GM19035 (cell line): ENCODE measurements around the gene DCAF11.

ENCODE experiments used
- ATAC-seq: cut with Tn5 transposase; IDR thresholded peaks from one replicate; pipeline ENCODE4 v1.9.1; 2021; ENCODE audit not compliant: unreplicated experiment

The DCAF11 gene

GRCh38 chr14:24116128-24116814 is 1.7 kb downstream of the DCAF11 start:
- no peak for ATAC-seq

- ATAC-seq: no peak
These were observed 2.6 kb downstream of the DCAF11 start for GRCh38 chr14:24117179-24117578.

GRCh38 chr14:24119691-24120090 is 5.1 kb downstream of the DCAF11 start:
- ATAC-seq: no peak

GRCh38 chr14:24121210-24121609 is 6.6 kb downstream of the DCAF11 start:
- ATAC-seq: no peak

- no peak for ATAC-seq
These were observed 7.8 kb downstream of the DCAF11 start for GRCh38 chr14:24122416-24122815.

GRCh38 chr14:24122898-24123297 is 8.3 kb downstream of the DCAF11 start:
- ATAC-seq: no peak

- peak; percentile 61 for ATAC-seq
These were observed 9.1 kb downstream of the DCAF11 start for GRCh38 chr14:24123424-24124417.

GRCh38 chr14:24126939-24127338 is 12.4 kb downstream of the DCAF11 start:
- no peak for ATAC-seq

GRCh38 chr14:24127673-24128072 is 13.1 kb downstream of the DCAF11 start:
- ATAC-seq: no peak

- ATAC-seq: no peak
These were observed 14.9 kb downstream of the DCAF11 start for GRCh38 chr14:24129410-24129998.

GRCh38 chr14:24130380-24130716 is 15.8 kb downstream of the DCAF11 start, which contains the start of gene FITM1:
Gene FITM1, plus strand, starts transcription at chr14:24130659. Its CDS starts 905 bp downstream, at chr14:24131564.
- no peak for ATAC-seq

GRCh38 chr14:24130717-24131548 is 16.4 kb downstream of the DCAF11 start:
- ATAC-seq: no peak

GRCh38 chr14:24131549-24131966 is 17.0 kb downstream of the DCAF11 start:
- no peak for ATAC-seq

- no peak for ATAC-seq
These were observed 17.6 kb downstream of the DCAF11 start for GRCh38 chr14:24132061-24132685.

GRCh38 chr14:24132976-24133375 is 18.4 kb downstream of the DCAF11 start:
- no peak for ATAC-seq

- ATAC-seq: no peak
These were observed 19.2 kb downstream of the DCAF11 start for GRCh38 chr14:24133735-24134134.

GRCh38 chr14:24135584-24135833 is 20.9 kb downstream of the DCAF11 start:
- ATAC-seq: peak; percentile 8

GRCh38 chr14:24135834-24136683 is 21.5 kb downstream of the DCAF11 start, which contains the start of gene PSME1:
Gene PSME1, plus strand, starts transcription at chr14:24136194. Its CDS starts 69 bp downstream, at chr14:24136263.
- peak; percentile 84 for ATAC-seq

- ATAC-seq: no peak
These were observed 22.3 kb downstream of the DCAF11 start for GRCh38 chr14:24136684-24137528.
